Hematopoietic multipotent progenitor cell treated with erythropoietin and hydrocortisone succinate and interleukin-3 and kit ligand, for 15 days (in vitro differentiated cells): Measurements from ENCODE around the gene ARHGEF26.

Source experiments
- DNase-seq: peaks from one replicate; pipeline ENCODE4 v3.0.0-alpha.2; 2015; ENCODE audit warnings: low spot score

The ARHGEF26 gene

GRCh38 chr3:154161806-154162205 is 40.6 kb downstream of the ARHGEF26 start:
- DNase-seq = no peak

GRCh38 chr3:154164387-154164786 is 43.2 kb downstream of the ARHGEF26 start:
- DNase-seq = no peak

GRCh38 chr3:154168998-154169795 is 48.0 kb downstream of the ARHGEF26 start:
- DNase-seq = no peak

GRCh38 chr3:154169796-154170110 is 48.6 kb downstream of the ARHGEF26 start:
- DNase-seq = no peak

GRCh38 chr3:154170300-154170699 is 49.1 kb downstream of the ARHGEF26 start:
- no peak for DNase-seq

GRCh38 chr3:154175041-154175440 is 53.9 kb downstream of the ARHGEF26 start:
- DNase-seq = no peak

GRCh38 chr3:154176036-154176435 is 54.8 kb downstream of the ARHGEF26 start:
- DNase-seq = no peak

GRCh38 chr3:154177406-154177805 is 56.2 kb downstream of the ARHGEF26 start:
- DNase-seq = no peak

- no peak for DNase-seq
Observed at GRCh38 chr3:154178172-154178571, 57.0 kb downstream of the ARHGEF26 start.

- no peak for DNase-seq
Observed at GRCh38 chr3:154180836-154181691, 59.9 kb downstream of the ARHGEF26 start.

GRCh38 chr3:154182322-154182922 is 61.2 kb downstream of the ARHGEF26 start:
- no peak for DNase-seq

GRCh38 chr3:154182975-154183374 is 61.8 kb downstream of the ARHGEF26 start:
- no peak for DNase-seq

- DNase-seq = no peak
Observed at GRCh38 chr3:154184582-154184981, 63.4 kb downstream of the ARHGEF26 start.

- no peak for DNase-seq
Observed at GRCh38 chr3:154188437-154188836, 67.2 kb downstream of the ARHGEF26 start.

GRCh38 chr3:154188846-154189245 is 67.7 kb downstream of the ARHGEF26 start:
- no peak for DNase-seq

GRCh38 chr3:154191520-154191919 is 70.3 kb downstream of the ARHGEF26 start:
- no peak for DNase-seq

- no peak for DNase-seq
Observed at GRCh38 chr3:154192225-154192624, 71.0 kb downstream of the ARHGEF26 start.

GRCh38 chr3:154193000-154193615 is 71.9 kb downstream of the ARHGEF26 start:
- no peak for DNase-seq

- DNase-seq = no peak
Observed at GRCh38 chr3:154194877-154195276, 73.7 kb downstream of the ARHGEF26 start.

GRCh38 chr3:154195620-154196356 is 74.6 kb downstream of the ARHGEF26 start:
- no peak for DNase-seq

- DNase-seq = no peak
Observed at GRCh38 chr3:154197751-154198150, 76.6 kb downstream of the ARHGEF26 start.

- no peak for DNase-seq
Observed at GRCh38 chr3:154209499-154209898, 88.3 kb downstream of the ARHGEF26 start.
